Liver (tissue), 9 donors: ENCODE measurements around the gene PSMB3. TPM values are rescaled to one million over a fixed set of nuclear protein-coding genes. Genes with fewer than 3 reads are reported as not detected.

Source experiments
- DNase-seq: peaks from one replicate; pipeline ENCODE4 v3.0.0-alpha.2; 2017; ENCODE audit warnings: low spot score
- H3K27ac ChIP-seq, 2 donors: one replicate each; pipeline ENCODE4 v1.7.0; 2013; ENCODE audit warnings: inconsistent platforms in 2 of 2, low read length in 2 of 2, control low read depth in 1 of 2, low read depth in 1 of 2, mild to moderate bottlenecking in 1 of 2
- H3K27me3 ChIP-seq, 4 donors: one replicate each; pipeline versions ENCODE4 v1.6.1 to v1.7.0; 2013; ENCODE audit warnings: low read length in 3 of 4, inconsistent platforms in 1 of 4, mild to moderate bottlenecking in 1 of 4, moderate library complexity in 1 of 4; ENCODE audit not compliant: control insufficient read depth in 4 of 4, insufficient read depth in 4 of 4
- H3K36me3 ChIP-seq, 4 donors: one replicate each; pipeline versions ENCODE4 v1.6.1 to v1.7.0; 2013; ENCODE audit warnings: low read length in 3 of 4, mild to moderate bottlenecking in 3 of 4, low read depth in 1 of 4, moderate library complexity in 1 of 4; ENCODE audit not compliant: control insufficient read depth in 4 of 4, insufficient read depth in 3 of 4
- H3K4me1 ChIP-seq, 4 donors: one replicate each; pipeline versions ENCODE4 v1.6.1 to v1.7.0; 2013; ENCODE audit warnings: low read length in 3 of 4, mild to moderate bottlenecking in 3 of 4, moderate library complexity in 1 of 4; ENCODE audit not compliant: control insufficient read depth in 4 of 4, insufficient read depth in 4 of 4
- H3K4me3 ChIP-seq, 3 donors: one replicate each; pipeline versions ENCODE4 v1.6.1 to v1.7.0; 2013; ENCODE audit warnings: low read length in 3 of 3, control low read depth in 1 of 3, low read depth in 1 of 3, mild to moderate bottlenecking in 1 of 3
- H3K9ac ChIP-seq, 2 donors: one replicate each; pipeline ENCODE4 v1.7.0; 2013; ENCODE audit warnings: low read length in 2 of 2, mild to moderate bottlenecking in 2 of 2, moderate library complexity in 2 of 2, control low read depth in 1 of 2, low read depth in 1 of 2
- H3K9me3 ChIP-seq, 4 donors: one replicate each; pipeline versions ENCODE4 v1.6.1 to v1.7.0; 2013; ENCODE audit warnings: low read length in 3 of 4; ENCODE audit not compliant: control insufficient read depth in 4 of 4
- CTCF ChIP-seq: fragments of 150-350 bp; IDR thresholded peaks from 2 replicates; pipeline ENCODE4 v1.5.1; 2017; ENCODE audit warnings: improper control_type of control experiment, low read depth, low read length; ENCODE audit not compliant: missing input control
- EGR1 ChIP-seq, 2 donors: IDR thresholded peaks; 2 replicates each; pipeline ENCODE4 v1.6.1; 2016 to 2018; ENCODE audit warnings: antibody characterized with exemption in 2 of 2, low read depth in 2 of 2
- FOXA2 ChIP-seq: IDR thresholded peaks from 2 replicates; pipeline ENCODE4 v1.6.1; 2016; ENCODE audit warnings: antibody characterized with exemption
- HNF4A ChIP-seq, 2 donors: conservative IDR thresholded peaks; 2 replicates each; pipeline ENCODE4 v1.6.1; 2016; ENCODE audit warnings: antibody characterized with exemption in 2 of 2, mild to moderate bottlenecking in 2 of 2
- HNF4G ChIP-seq: IDR thresholded peaks from 2 replicates; pipeline ENCODE4 v1.6.1; 2016; ENCODE audit warnings: antibody characterized with exemption
- JUND ChIP-seq, 2 donors: IDR thresholded peaks; 2 replicates each; pipeline ENCODE4 v1.6.1; 2016; ENCODE audit warnings: antibody characterized with exemption in 2 of 2
- MAX ChIP-seq: IDR thresholded peaks from 2 replicates; pipeline ENCODE4 v1.6.1; 2016; ENCODE audit warnings: antibody characterized with exemption
- RXRA ChIP-seq, 2 donors: IDR thresholded peaks; 2 replicates each; pipeline ENCODE4 v1.6.1; 2017 to 2018; ENCODE audit warnings: antibody characterized with exemption in 2 of 2, mild to moderate bottlenecking in 1 of 2
- SP1 ChIP-seq: IDR thresholded peaks from 2 replicates; pipeline ENCODE4 v1.6.1; 2018; ENCODE audit warnings: antibody characterized with exemption, mild to moderate bottlenecking
- TAF1 ChIP-seq: conservative IDR thresholded peaks from 2 replicates; pipeline ENCODE4 v1.6.1; 2016; ENCODE audit warnings: antibody characterized with exemption, mild to moderate bottlenecking
- WGBS: extraction: QIAGEN DNeasy Blood & Tissue Kit; methylation state at CpG from one replicate; pipeline ENCODE4 v1.1.7; 2013; 5-methylcytosine and 5-hydroxymethylcytosine counted together
- polyA plus RNA-seq, 2 donors: library from polyadenylated mRNA; stranded (reverse) in 1 of 2; unstranded in 1 of 2; fragments of 200-250 nt in 1 of 2; fragments of >200 nt in 1 of 2; fragmentation: Nextera tagmentation in 1 of 2; extraction: Ambion mirVana in 1 of 2; gene quantifications; one replicate each; pipeline versions ENCODE4 v1.2.1 to v1.2.3, GENCODE V29; 2013 to 2015
- total RNA-seq, 2 donors: library from RNA; depleted of rRNA; stranded (reverse); fragments of >200 nt; gene quantifications; one replicate each; pipeline ENCODE4 v1.2.3, GENCODE V29; 2014
- TF ChIP-seq, protein P1 (sequence below): IDR thresholded peaks from 2 replicates; pipeline ENCODE4 v1.6.1; 2016; ENCODE audit warnings: antibody characterized with exemption
- TF ChIP-seq, protein P2 (sequence below): IDR thresholded peaks from 2 replicates; pipeline ENCODE4 v1.6.1; 2016; ENCODE audit warnings: antibody characterized with exemption
- TF ChIP-seq, protein P3 (sequence below): IDR thresholded peaks from 2 replicates; pipeline ENCODE4 v1.6.1; 2016; ENCODE audit warnings: antibody characterized with exemption, mild to moderate bottlenecking
- donor health status: healthy.
- donor health status: healthy.
- donor health status: healthy.
- donor health status: healthy.
- donor health status: healthy.

Gene PSMB3
- total and polyA plus RNA-seq, 4 donors = 121 to 279 (median 169) TPM

- H3K4me1 ChIP-seq = peaks cover 8 to 34% (median 17%) of the 10 kb centered on the region in 4 donors
- no peak overlapping the region for H3K4me3 ChIP-seq
- 78% methylated on average over 4 of the region's 4 CpGs for WGBS
- DNase-seq = no peak
- no peaks in the 10 kb centered on the region for H3K9me3 ChIP-seq
- TF ChIP-seq, protein P1, sequence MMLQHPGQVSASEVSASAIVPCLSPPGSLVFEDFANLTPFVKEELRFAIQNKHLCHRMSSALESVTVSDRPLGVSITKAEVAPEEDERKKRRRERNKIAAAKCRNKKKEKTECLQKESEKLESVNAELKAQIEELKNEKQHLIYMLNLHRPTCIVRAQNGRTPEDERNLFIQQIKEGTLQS = no peak
- TF ChIP-seq TAF1 (no peak), RXRA (IDR thresholded peaks at IDR 0.05) (no peak), EGR1 (IDR thresholded peaks at IDR 0.05; ENCODE audit: low read depth in 2 of 2) (no peak), JUND (IDR thresholded peaks at IDR 0.05) (no peak), HNF4G (no peak), FOXA2 (no peak), SP1 (no peak), HNF4A (conservative IDR thresholded peaks at IDR 0.05) (no peak), MAX (no peak), CTCF (no peak)
- TF ChIP-seq, protein P2, sequence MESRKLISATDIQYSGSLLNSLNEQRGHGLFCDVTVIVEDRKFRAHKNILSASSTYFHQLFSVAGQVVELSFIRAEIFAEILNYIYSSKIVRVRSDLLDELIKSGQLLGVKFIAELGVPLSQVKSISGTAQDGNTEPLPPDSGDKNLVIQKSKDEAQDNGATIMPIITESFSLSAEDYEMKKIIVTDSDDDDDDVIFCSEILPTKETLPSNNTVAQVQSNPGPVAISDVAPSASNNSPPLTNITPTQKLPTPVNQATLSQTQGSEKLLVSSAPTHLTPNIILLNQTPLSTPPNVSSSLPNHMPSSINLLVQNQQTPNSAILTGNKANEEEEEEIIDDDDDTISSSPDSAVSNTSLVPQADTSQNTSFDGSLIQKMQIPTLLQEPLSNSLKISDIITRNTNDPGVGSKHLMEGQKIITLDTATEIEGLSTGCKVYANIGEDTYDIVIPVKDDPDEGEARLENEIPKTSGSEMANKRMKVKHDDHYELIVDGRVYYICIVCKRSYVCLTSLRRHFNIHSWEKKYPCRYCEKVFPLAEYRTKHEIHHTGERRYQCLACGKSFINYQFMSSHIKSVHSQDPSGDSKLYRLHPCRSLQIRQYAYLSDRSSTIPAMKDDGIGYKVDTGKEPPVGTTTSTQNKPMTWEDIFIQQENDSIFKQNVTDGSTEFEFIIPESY = no peak
- TF ChIP-seq, protein P3, sequence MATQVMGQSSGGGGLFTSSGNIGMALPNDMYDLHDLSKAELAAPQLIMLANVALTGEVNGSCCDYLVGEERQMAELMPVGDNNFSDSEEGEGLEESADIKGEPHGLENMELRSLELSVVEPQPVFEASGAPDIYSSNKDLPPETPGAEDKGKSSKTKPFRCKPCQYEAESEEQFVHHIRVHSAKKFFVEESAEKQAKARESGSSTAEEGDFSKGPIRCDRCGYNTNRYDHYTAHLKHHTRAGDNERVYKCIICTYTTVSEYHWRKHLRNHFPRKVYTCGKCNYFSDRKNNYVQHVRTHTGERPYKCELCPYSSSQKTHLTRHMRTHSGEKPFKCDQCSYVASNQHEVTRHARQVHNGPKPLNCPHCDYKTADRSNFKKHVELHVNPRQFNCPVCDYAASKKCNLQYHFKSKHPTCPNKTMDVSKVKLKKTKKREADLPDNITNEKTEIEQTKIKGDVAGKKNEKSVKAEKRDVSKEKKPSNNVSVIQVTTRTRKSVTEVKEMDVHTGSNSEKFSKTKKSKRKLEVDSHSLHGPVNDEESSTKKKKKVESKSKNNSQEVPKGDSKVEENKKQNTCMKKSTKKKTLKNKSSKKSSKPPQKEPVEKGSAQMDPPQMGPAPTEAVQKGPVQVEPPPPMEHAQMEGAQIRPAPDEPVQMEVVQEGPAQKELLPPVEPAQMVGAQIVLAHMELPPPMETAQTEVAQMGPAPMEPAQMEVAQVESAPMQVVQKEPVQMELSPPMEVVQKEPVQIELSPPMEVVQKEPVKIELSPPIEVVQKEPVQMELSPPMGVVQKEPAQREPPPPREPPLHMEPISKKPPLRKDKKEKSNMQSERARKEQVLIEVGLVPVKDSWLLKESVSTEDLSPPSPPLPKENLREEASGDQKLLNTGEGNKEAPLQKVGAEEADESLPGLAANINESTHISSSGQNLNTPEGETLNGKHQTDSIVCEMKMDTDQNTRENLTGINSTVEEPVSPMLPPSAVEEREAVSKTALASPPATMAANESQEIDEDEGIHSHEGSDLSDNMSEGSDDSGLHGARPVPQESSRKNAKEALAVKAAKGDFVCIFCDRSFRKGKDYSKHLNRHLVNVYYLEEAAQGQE = no peak
- no peaks in the 10 kb centered on the region for H3K36me3 ChIP-seq
- H3K27me3 ChIP-seq = no peaks in the 10 kb centered on the region
- no peak overlapping the region for H3K27ac ChIP-seq
- no peak overlapping the region for H3K9ac ChIP-seq
Observed at GRCh38 chr17:38743556-38744171, 8.9 kb upstream of the PSMB3 start.

DNA sequence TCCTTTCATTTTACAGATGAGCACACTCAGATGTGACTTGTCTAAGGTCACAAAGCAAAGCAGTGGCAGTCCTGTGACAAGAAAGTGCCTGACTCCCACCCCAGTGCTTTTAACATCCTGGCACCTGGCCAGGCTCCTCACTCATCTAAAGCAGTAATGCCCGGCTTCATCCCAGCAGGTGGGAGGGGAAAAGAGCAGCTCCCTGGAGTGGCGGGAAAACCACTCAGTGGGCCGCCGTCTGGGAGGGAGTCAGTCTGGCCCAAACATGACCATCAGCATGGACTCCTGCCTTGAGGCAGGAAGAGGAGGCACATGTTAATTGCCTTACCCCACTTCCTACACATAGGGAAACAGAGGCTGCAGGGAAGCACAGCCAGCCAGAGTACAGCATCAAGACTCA lies 7.0 kb upstream of the PSMB3 start:
- no peak for TF ChIP-seq HNF4A (conservative IDR thresholded peaks at IDR 0.05)
- no peak for DNase-seq
- Histone ChIP-seq H3K27ac (no peak overlapping the region), H3K4me3 (no peak overlapping the region), H3K4me1 (peaks cover 17 to 51% (median 35%) of the 10 kb centered on the region in 4 donors), H3K36me3 (no peaks in the 10 kb centered on the region), H3K27me3 (no peaks in the 10 kb centered on the region), H3K9ac (no peak overlapping the region), H3K9me3 (no peaks in the 10 kb centered on the region)
- WGBS = 62% methylated on average over 4 of the region's 4 CpGs
